A549 treated with AZD9567 at 1 μM for 4 hours (cell line): Measurements from ENCODE around the gene ETV2. TPM values are rescaled to one million over a fixed set of nuclear protein-coding genes. Genes with fewer than 3 reads are reported as not detected.

ENCODE experiments used
- total RNA-seq: library from RNA; stranded (reverse); fragments of 200-300 nt; extraction: Qiagen RNA extraction; gene quantifications from 5 replicates; pipeline ENCODE4 v1.2.3, GENCODE V29; 2022; ENCODE audit not compliant: insufficient read depth

Gene ETV2
- total RNA-seq: 1.8 to 3.6 TPM (median 2.4 TPM) in 4 of 5 replicates, not detected in the other

GRCh38 chr19:35641515-35642151, at the start of gene ETV2:
Gene ETV2 (plus strand): TSS chr19:35641745. CDS start chr19:35642461, 716 bp downstream.

GRCh38 chr19:35612559-35613321, 28.8 kb upstream of the ETV2 start, which contains the start of gene HAUS5:
Gene HAUS5 (plus strand): TSS chr19:35612735. CDS start chr19:35612795, 60 bp downstream.

GRCh38 chr19:35628565-35629331, 12.8 kb upstream of the ETV2 start, which contains the start of gene RBM42:
Gene RBM42 (plus strand): TSS chr19:35629036. CDS start chr19:35629154, 118 bp downstream.

GRCh38 chr19:35648017-35648961, 6.7 kb downstream of the ETV2 start, which contains the start of gene COX6B1:
Gene COX6B1 (plus strand): TSS chr19:35648323. CDS start chr19:35651244, 2,921 bp downstream.

GRCh38 chr19:35666251-35666913, 24.8 kb downstream of the ETV2 start, which contains the start of gene UPK1A:
Gene UPK1A (plus strand): TSS chr19:35666517. CDS start chr19:35666813, 296 bp downstream.

Other genes with a start within 250 kb of the ETV2 start
- gene FFAR2, start 193.5 kb upstream of the ETV2 start, total RNA-seq: 0.14 TPM in 1 of 5 replicates, not detected in the others
- not detected in 5 replicates for gene KRTDAP, start 151.3 kb upstream of the ETV2 start, total RNA-seq
- 32.2 to 38.6 TPM (median 34.4 TPM) in 5 replicates for gene DMKN, start 128.1 kb upstream of the ETV2 start, total RNA-seq
- gene SBSN, start 113.4 kb upstream of the ETV2 start, total RNA-seq: 1.9 to 3.2 TPM (median 2.6 TPM) in 5 replicates
- 0.10 to 0.15 TPM in 2 of 5 replicates, not detected in the others for gene GAPDHS, start 108.3 kb upstream of the ETV2 start, total RNA-seq
- gene TMEM147, start 96.1 kb upstream of the ETV2 start, total RNA-seq: 340 to 440 TPM (median 431 TPM) in 5 replicates
- 0.07 to 0.08 TPM in 2 of 5 replicates, not detected in the others for gene ATP4A, start 78.1 kb upstream of the ETV2 start, total RNA-seq
- gene PMIS2, start 55.6 kb upstream of the ETV2 start, total RNA-seq: not detected in 5 replicates
- gene HAUS5, start 29.0 kb upstream of the ETV2 start, total RNA-seq: 7.1 to 16.9 TPM (median 15.8 TPM) in 5 replicates
- 134 to 209 TPM (median 196 TPM) in 5 replicates for gene RBM42, start 12.7 kb upstream of the ETV2 start, total RNA-seq
- gene COX6B1, start 6.6 kb downstream of the ETV2 start, total RNA-seq: 1,345 to 2,265 TPM (median 1,386 TPM) in 5 replicates
- 0.75 to 1.1 TPM (median 0.86 TPM) in 4 of 5 replicates, not detected in the other for gene UPK1A, start 24.8 kb downstream of the ETV2 start, total RNA-seq
- gene ZBTB32, start 62.8 kb downstream of the ETV2 start, total RNA-seq: not detected in 5 replicates
- gene KMT2B, start 76.3 kb downstream of the ETV2 start, total RNA-seq: 56.0 to 66.5 TPM (median 61.9 TPM) in 5 replicates
- 12.6 to 17.0 TPM (median 12.9 TPM) in 5 replicates for gene IGFLR1, start 100.7 kb downstream of the ETV2 start, total RNA-seq
- gene U2AF1L4, start 103.7 kb downstream of the ETV2 start, total RNA-seq: 14.5 to 26.3 TPM (median 25.6 TPM) in 5 replicates
- 259 to 313 TPM (median 277 TPM) in 5 replicates for gene PSENEN, start 103.9 kb downstream of the ETV2 start, total RNA-seq
- gene LIN37, start 106.8 kb downstream of the ETV2 start, total RNA-seq: 22.9 to 57.3 TPM (median 27.5 TPM) in 5 replicates
- gene HSPB6, start 115.3 kb downstream of the ETV2 start, total RNA-seq: 0.28 to 0.42 TPM (median 0.36 TPM) in 4 of 5 replicates, not detected in the other
- gene PROSER3, start 116.4 kb downstream of the ETV2 start, total RNA-seq: 23.3 to 34.4 TPM (median 28.2 TPM) in 5 replicates
- gene ARHGAP33, start 133.8 kb downstream of the ETV2 start, total RNA-seq: 5.6 to 17.7 TPM (median 8.4 TPM) in 5 replicates
- 0.22 to 0.40 TPM (median 0.32 TPM) in 4 of 5 replicates, not detected in the other for gene PRODH2, start 171.1 kb downstream of the ETV2 start, total RNA-seq
- gene NPHS1, start 210.8 kb downstream of the ETV2 start, total RNA-seq: 0.47 to 0.70 TPM (median 0.57 TPM) in 4 of 5 replicates, not detected in the other
- 0.39 to 0.61 TPM (median 0.49 TPM) in 4 of 5 replicates, not detected in the other for gene KIRREL2, start 215.2 kb downstream of the ETV2 start, total RNA-seq
- 58.7 to 97.2 TPM (median 91.0 TPM) in 5 replicates for gene APLP1, start 226.8 kb downstream of the ETV2 start, total RNA-seq